Lower lobe of right lung (tissue), 2 donors: Measurements from ENCODE around the gene WNT9A. TPM values are rescaled to one million over a fixed set of nuclear protein-coding genes. Genes with fewer than 3 reads are reported as not detected.
A peak's percentile ranks its signal among the peaks of the same experiment; 100 is the strongest.
"Not testable (repeated sequence)": the region's sequence is repeated elsewhere in the genome, so short reads cannot be mapped to it uniquely, and the experiment has no call there.

Experiments used
- ATAC-seq, 2 donors: fragments of 200-7000 bp; cut with Tn5 transposase; one replicate each; pipeline ENCODE4 v1.9.1; 2020 to 2022; ENCODE audit warnings: mild to moderate bottlenecking in 2 of 2, moderate library complexity in 2 of 2
- DNase-seq: peaks from one replicate; pipeline ENCODE4 v3.0.0-alpha.2; 2020
- H3K27ac ChIP-seq: fragments of 200-600 bp; one replicate; pipeline ENCODE4 v1.8.0; 2022
- H3K27me3 ChIP-seq: fragments of 200-600 bp; one replicate; pipeline ENCODE4 v1.8.0; 2022; ENCODE audit warnings: low read depth
- H3K36me3 ChIP-seq: fragments of 200-600 bp; one replicate; pipeline ENCODE4 v1.8.0; 2022; ENCODE audit warnings: mild to moderate bottlenecking
- H3K4me1 ChIP-seq: fragments of 200-600 bp; one replicate; pipeline ENCODE4 v1.8.0; 2022
- H3K4me3 ChIP-seq: fragments of 200-600 bp; one replicate; pipeline ENCODE4 v1.8.0; 2022; ENCODE audit warnings: mild to moderate bottlenecking
- H3K9me3 ChIP-seq: fragments of 200-600 bp; one replicate; pipeline ENCODE4 v1.8.0; 2022
- intact Hi-C: fragments of 100-400 bp; cut with DNase I; formaldehyde crosslinking; loops from one replicate; pipeline ENCODE4 v1.11.0; 2022
- total RNA-seq: library from RNA; stranded (reverse); fragmentation: NEBNext Ultra II Directional; extraction: Animal tissue kit (Norgen Biotek cat#: 25700); gene quantifications from one replicate; pipeline ENCODE4 v1.2.1, GENCODE V29; 2021
- TF ChIP-seq, protein P1 (sequence below): fragments of 200-600 bp; IDR thresholded peaks from one replicate; pipeline ENCODE4 v1.8.0; 2022; ENCODE audit warnings: antibody characterized with exemption, mild to moderate bottlenecking
- donor health status: DM: no; HTN: yes; CAD: no; lungs with severe emphysema.

WNT9A gene
- total RNA-seq, 1 donor from 2014 or later, result 7.0 TPM

DNA sequence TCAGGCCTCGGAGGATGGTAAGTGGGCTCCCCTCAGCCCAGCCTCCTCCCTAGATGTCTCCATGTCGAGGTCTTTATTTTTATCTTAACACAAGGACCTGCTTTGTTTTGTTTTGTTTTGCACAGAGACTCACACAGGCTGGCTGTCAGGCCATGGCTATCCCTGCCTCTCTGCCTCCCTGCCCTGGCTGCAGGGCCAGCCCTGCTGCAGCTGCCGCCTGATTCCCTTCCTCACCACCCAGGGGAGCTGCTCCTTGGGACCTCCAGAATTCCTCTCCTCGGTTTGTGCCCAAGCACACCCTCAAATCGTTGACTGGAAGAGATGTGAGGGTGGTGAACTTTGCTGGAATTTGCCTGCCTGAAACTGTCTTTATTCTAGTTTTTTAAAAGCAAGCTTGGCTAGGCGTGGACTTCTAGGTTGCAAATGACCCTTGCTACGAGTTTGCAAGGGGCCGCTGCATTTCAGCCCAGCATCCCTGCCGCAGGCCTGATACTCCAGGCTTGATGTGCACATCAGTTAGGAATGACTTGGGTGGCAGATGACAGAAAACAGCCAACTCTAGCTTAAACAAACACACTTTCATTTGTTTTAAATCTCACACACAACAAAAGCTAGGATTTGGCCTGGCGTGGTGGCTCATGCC, 37.1 kb downstream of the WNT9A start:
- DNase-seq (no peak), ATAC-seq (no peak)
- H3K36me3 ChIP-seq, result no peaks in the 10 kb centered on the region
- H3K4me1 ChIP-seq, result no peaks in the 10 kb centered on the region
- intact Hi-C loops, result no loop called here
- no peaks in the 10 kb centered on the region for H3K9me3 ChIP-seq
- no peak overlapping the region for H3K27ac ChIP-seq
- no peaks in the 10 kb centered on the region for H3K27me3 ChIP-seq
- TF ChIP-seq, protein P1, sequence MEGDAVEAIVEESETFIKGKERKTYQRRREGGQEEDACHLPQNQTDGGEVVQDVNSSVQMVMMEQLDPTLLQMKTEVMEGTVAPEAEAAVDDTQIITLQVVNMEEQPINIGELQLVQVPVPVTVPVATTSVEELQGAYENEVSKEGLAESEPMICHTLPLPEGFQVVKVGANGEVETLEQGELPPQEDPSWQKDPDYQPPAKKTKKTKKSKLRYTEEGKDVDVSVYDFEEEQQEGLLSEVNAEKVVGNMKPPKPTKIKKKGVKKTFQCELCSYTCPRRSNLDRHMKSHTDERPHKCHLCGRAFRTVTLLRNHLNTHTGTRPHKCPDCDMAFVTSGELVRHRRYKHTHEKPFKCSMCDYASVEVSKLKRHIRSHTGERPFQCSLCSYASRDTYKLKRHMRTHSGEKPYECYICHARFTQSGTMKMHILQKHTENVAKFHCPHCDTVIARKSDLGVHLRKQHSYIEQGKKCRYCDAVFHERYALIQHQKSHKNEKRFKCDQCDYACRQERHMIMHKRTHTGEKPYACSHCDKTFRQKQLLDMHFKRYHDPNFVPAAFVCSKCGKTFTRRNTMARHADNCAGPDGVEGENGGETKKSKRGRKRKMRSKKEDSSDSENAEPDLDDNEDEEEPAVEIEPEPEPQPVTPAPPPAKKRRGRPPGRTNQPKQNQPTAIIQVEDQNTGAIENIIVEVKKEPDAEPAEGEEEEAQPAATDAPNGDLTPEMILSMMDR, result no peak
- no peak overlapping the region for H3K4me3 ChIP-seq

DNA sequence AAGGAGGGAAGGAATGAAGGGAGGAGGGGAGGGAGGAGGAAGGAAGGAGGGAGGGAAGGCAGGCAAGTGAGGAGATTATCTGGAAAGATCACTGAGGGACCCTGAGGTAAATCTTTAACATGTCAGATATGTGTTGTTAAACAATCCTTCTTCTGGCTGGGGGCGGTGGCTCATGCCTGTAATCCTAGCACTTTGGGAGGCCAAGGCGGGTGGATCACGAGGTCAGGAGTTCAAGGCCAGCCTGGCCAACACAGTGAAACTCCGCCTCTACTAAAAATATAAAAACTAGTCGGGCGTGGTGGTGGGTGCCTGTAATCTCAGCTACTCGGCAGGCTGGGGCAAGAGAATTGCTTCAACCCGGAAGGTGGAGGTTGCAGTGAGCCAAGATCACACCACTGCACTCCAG, 37.8 kb downstream of the WNT9A start:
- H3K4me1 ChIP-seq, H3K4me3 ChIP-seq, ATAC-seq, H3K27ac ChIP-seq, H3K36me3 ChIP-seq, DNase-seq, H3K27me3 ChIP-seq, H3K9me3 ChIP-seq, intact Hi-C loops: not testable (repeated sequence)

DNA sequence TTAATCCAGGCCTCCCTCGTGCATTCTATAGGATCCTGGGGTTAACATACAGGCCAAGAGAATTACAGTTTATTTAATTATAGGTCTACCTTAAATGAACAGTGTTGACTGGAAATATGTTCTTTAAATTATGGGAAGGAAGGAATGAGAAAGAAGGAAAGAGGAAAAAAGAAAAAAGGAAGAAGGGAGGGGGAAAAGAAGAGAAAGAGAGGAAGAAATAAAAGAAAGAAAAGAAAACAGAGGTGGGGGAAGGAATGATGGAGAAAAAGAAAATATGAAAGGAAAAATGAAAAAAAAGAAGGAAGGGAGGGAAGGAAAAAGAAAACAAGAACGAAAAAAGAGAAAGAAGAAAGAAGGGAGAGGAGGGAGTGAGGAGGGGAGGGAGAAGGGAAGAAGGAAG, 38.5 kb downstream of the WNT9A start:
- H3K27me3 ChIP-seq, result no peaks in the 10 kb centered on the region
- TF ChIP-seq, protein P1, result no peak
- no peaks in the 10 kb centered on the region for H3K36me3 ChIP-seq
- intact Hi-C loops, result no loop called here
- DNase-seq (no peak), ATAC-seq (no peak)
- no peak overlapping the region for H3K27ac ChIP-seq
- H3K4me3 ChIP-seq, result no peak overlapping the region
- H3K4me1 ChIP-seq, result no peaks in the 10 kb centered on the region
- no peaks in the 10 kb centered on the region for H3K9me3 ChIP-seq

DNA sequence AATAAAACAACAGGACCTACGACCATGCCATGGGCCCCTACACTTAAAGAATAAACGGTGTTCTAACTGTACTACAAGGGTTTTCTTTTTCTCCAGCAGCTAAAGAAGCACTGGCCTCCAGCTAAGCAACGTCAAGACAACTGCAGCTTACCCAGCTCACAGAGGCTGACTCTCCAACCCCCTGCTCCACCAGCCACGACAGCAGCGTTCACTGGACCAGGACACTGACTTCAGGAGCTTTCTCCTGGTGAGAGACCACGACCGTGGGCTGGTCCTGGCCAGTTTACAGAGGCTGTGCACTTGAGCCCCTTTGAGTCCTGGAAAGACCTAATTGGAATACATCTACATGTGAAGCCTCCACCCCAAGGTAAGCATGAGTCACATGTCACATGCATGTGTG, 39.4 kb downstream of the WNT9A start:
- no peak overlapping the region for H3K4me3 ChIP-seq
- no peaks in the 10 kb centered on the region for H3K9me3 ChIP-seq
- no peaks in the 10 kb centered on the region for H3K27me3 ChIP-seq
- intact Hi-C loops, result no loop called here
- no peak overlapping the region for H3K27ac ChIP-seq
- no peaks in the 10 kb centered on the region for H3K4me1 ChIP-seq
- DNase-seq (no peak), ATAC-seq (no peak)
- TF ChIP-seq, protein P1, result no peak
- no peaks in the 10 kb centered on the region for H3K36me3 ChIP-seq

DNA sequence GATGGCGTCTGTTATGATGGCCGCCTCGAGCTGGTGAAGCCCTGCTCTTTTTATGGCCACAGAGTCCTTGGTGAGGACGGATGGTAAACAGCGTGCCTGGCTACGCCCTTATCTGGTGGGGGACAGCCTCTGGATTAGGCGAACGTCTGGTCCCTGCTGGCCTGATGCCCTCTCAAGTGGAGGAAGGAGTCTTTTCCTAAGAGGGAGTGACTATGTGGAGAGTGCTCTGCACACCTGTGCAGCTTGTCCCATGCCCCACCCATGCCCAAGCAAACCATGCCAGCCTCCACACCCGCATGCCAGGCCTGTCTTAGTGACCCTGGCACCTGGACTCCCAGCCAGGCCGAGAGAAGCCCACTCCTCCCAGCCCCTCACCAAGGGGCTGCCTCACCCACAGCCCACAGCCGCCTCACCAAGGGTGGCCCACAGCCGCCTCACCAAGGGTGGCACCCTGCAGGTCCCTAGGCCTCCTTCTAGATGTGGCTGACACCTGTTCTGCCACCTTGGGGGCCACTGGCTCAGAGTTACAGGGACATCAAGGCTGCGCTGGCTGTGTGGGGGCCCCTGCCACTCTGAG, 40.2 kb downstream of the WNT9A start:
- Histone ChIP-seq H3K4me1 (no peaks in the 10 kb centered on the region), H3K27me3 (no peaks in the 10 kb centered on the region), H3K36me3 (no peaks in the 10 kb centered on the region), H3K27ac (no peak overlapping the region), H3K4me3 (no peak overlapping the region), H3K9me3 (no peaks in the 10 kb centered on the region)
- TF ChIP-seq, protein P1, result no peak
- intact Hi-C loops, result no loop called here
- DNase-seq (no peak), ATAC-seq (peak; percentile 28 to 35)

DNA sequence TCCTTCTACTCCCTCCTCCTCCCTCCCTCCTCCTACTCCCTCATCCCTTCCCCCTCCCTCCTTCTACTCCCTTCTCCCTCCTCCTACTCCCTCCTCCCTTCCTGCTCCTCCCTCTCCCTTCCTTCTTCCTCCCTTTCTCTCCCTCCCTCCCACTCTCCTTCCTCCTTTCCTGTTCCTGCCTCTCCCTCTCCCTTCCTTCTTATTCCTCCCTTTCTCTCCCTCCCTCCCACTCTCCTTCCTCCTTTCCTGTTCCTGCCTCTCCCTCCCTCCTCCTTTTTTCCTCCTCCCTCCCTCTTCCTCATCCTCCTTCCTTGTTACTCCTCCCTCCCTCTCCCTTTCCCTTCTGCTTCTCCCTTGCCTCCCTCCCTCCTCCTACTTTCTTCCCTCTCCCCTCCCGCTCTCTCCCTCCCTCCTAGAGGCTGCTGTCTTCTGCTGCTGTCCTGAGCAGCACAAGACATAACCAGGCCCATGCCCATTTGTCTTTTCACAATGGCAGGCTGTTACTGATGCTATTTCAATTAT, 41.1 kb downstream of the WNT9A start:
- TF ChIP-seq, protein P1, result no peak
- Histone ChIP-seq H3K4me1 (no peaks in the 10 kb centered on the region), H3K4me3 (no peak overlapping the region), H3K36me3 (no peaks in the 10 kb centered on the region), H3K27me3 (no peaks in the 10 kb centered on the region), H3K9me3 (no peaks in the 10 kb centered on the region), H3K27ac (no peak overlapping the region)
- intact Hi-C loops, result no loop called here
- DNase-seq (no peak), ATAC-seq (no peak)
